NB4 (cell line): Measurements from ENCODE around the gene C3orf85.

Experiments used
- DNase-seq: peaks from one replicate; pipeline ENCODE4 v3.0.0; 2010; ENCODE audit warnings: low read depth
- H3K4me3 ChIP-seq: one replicate; pipeline ENCODE4 v1.5.1; 2011; ENCODE audit warnings: mild to moderate bottlenecking, low read depth, low read length, moderate library complexity
- CTCF ChIP-seq: IDR thresholded peaks from one replicate; pipeline ENCODE4 v1.5.1; 2012; ENCODE audit warnings: low read depth, low read length
- MYC ChIP-seq: IDR thresholded peaks from 2 replicates; pipeline ENCODE4 v1.6.1; 2011; ENCODE audit warnings: low read depth, low read length
- POLR2A ChIP-seq: IDR thresholded peaks from 2 replicates; pipeline ENCODE4 v1.6.1; 2011; ENCODE audit warnings: mild to moderate bottlenecking; ENCODE audit not compliant: insufficient read length; ENCODE audit errors: extremely low read depth
- TF ChIP-seq, protein P1 (sequence below): IDR thresholded peaks from 2 replicates; pipeline ENCODE4 v1.6.1; 2011; ENCODE audit warnings: low read depth, low read length

Gene C3orf85

DNA sequence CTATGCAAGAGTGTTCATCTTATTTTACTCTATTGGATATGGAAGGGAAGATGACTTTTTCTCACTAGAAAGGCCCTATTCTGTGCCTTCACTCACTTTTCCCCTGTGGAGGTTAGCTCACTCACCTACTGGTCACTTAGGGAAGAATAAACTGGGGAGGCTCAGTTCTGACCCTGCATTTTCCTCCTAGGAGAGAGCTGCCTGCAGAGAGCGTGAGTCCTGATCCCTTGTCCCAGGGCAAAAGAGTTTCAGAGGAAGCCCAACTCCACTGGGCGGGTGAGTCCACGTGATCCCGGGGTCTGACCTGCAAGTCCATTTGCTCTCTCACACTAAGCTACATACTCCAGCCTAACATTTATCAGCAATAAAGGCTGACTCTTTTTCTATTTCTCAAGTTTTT is 26.9 kb upstream of the C3orf85 start:
- no peak for DNase-seq
- no peak for TF ChIP-seq POLR2A
- TF ChIP-seq CTCF = no peak
- no peak for TF ChIP-seq MYC
- TF ChIP-seq, protein P1, sequence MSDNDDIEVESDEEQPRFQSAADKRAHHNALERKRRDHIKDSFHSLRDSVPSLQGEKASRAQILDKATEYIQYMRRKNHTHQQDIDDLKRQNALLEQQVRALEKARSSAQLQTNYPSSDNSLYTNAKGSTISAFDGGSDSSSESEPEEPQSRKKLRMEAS = no peak
- H3K4me3 ChIP-seq = no peak overlapping the region

DNA sequence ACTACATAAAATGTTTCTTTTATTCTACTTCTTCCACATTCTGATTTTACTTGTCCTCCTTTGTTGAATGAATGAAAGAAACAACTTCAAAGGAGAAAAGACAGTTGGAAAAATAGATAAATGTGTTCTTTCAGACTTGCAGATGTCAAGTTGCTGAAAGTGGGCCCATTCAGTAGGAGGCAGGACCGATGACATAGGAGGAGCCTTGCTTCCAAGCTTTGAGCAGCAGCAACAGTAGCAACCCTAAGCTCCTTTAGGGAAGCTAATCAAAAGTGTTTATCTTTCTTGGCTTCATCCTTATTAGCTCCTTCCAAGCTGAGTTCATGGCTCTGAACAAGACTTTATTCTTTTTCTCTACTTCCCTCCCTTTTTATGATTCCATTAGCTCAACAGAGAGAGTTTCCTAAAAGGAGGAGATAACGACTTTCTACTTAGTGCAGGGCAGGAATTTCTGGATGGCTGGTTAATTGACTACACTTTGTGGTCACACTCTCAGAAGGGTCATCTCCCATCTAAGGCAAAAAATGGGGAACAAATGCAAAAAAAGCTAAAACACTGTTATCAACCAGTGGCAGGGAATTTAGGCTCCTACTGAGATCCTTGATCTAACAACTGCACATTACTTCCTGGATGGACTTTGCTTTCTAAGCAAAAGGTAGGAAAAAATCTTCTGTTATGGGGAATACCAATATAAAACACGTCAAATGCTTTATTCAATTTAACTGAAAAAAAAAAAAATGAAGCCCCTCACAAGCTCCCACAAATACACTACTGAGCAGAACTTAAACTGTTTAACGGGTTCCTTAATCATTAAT is 23.4 kb upstream of the C3orf85 start:
- TF ChIP-seq CTCF (no peak), POLR2A (no peak), MYC (no peak)
- TF ChIP-seq, protein P1 = no peak
- H3K4me3 ChIP-seq = no peak overlapping the region
- no peak for DNase-seq

DNA sequence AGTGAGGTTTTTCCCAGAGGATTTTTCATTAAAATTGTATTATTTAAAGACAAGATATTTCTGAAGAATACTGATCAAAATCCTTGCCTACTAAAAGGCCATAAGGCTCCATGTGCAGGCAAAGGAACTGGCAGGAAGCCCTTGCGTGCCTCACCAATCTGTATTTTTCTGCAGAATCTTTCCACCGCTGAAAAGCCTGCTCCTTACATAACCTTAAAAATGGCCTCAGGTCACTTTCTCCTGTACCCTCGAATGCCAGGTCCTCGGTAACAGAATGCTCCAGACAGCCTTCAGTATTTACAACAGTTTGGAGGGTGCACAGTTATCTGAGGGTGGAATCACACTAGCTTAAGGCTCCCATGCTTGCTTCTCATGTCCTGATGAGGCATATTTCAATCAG is 21.8 kb upstream of the C3orf85 start:
- TF ChIP-seq MYC (no peak), POLR2A (no peak), CTCF (no peak)
- TF ChIP-seq, protein P1 = no peak
- no peak overlapping the region for H3K4me3 ChIP-seq
- DNase-seq = no peak

GRCh38 chr3:109115451-109115850 is 21.1 kb upstream of the C3orf85 start:
- no peak for TF ChIP-seq POLR2A
- no peak for TF ChIP-seq MYC
- no peak for TF ChIP-seq CTCF
- TF ChIP-seq, protein P1 = no peak
- H3K4me3 ChIP-seq = no peak overlapping the region
- DNase-seq = no peak

- DNase-seq = no peak
- TF ChIP-seq, protein P1 = no peak
- TF ChIP-seq POLR2A (no peak), CTCF (no peak), MYC (no peak)
- no peak overlapping the region for H3K4me3 ChIP-seq
Observed at GRCh38 chr3:109116031-109116430, 20.5 kb upstream of the C3orf85 start.
